Coronary artery (tissue), 2 donors: ENCODE data around the gene DSCAM.

Experiments
- DNase-seq: peaks from one replicate; pipeline ENCODE4 v3.0.0-alpha.2; 2017; ENCODE audit warnings: low spot score
- H3K27ac ChIP-seq, 2 donors: fragments of 200-600 bp; sonication (generic); one replicate each; pipeline ENCODE4 v1.5.1; 2016 to 2019
- H3K4me3 ChIP-seq: fragments of 200-600 bp; sonication (generic); 2 replicates; pipeline ENCODE4 v1.5.1; 2016; ENCODE audit warnings: mild to moderate bottlenecking, moderate library complexity
- CTCF ChIP-seq: fragments of 200-600 bp; sonication (generic); IDR thresholded peaks from one replicate; pipeline ENCODE4 v1.5.1; 2019; ENCODE audit warnings: antibody characterized with exemption

Gene DSCAM

GRCh38 chr21:40013001-40013735, 833.8 kb downstream of the DSCAM start:
- Histone ChIP-seq H3K4me3 (no peak overlapping the region), H3K27ac (no peak overlapping the region)
- no peak for TF ChIP-seq CTCF
- DNase-seq = no peak

GRCh38 chr21:40011371-40011770, 835.6 kb downstream of the DSCAM start:
- Histone ChIP-seq H3K27ac (no peak overlapping the region), H3K4me3 (no peak overlapping the region)
- DNase-seq = no peak
- no peak for TF ChIP-seq CTCF

DNA sequence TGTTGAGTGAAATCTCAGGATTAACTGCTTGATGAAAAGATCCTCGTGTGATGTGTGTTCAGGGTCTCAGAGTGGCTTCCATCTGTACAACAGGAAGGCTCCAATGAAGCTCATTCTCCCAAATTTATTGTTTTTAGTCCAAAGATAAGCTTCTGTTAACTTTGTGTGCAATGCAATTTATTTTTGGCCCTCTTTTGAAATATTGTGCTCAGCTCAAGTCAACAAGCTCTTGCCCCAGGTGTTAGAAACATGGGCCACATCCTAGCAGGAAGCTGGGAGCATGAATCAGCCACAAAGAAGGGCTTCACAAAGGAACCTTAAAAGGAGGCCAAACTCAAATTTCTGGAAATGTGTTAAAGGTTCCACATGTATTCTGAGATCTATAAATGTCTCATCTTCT, 844.0 kb downstream of the DSCAM start:
- DNase-seq = no peak
- Histone ChIP-seq H3K4me3 (no peak overlapping the region), H3K27ac (no peak overlapping the region)
- no peak for TF ChIP-seq CTCF

DNA sequence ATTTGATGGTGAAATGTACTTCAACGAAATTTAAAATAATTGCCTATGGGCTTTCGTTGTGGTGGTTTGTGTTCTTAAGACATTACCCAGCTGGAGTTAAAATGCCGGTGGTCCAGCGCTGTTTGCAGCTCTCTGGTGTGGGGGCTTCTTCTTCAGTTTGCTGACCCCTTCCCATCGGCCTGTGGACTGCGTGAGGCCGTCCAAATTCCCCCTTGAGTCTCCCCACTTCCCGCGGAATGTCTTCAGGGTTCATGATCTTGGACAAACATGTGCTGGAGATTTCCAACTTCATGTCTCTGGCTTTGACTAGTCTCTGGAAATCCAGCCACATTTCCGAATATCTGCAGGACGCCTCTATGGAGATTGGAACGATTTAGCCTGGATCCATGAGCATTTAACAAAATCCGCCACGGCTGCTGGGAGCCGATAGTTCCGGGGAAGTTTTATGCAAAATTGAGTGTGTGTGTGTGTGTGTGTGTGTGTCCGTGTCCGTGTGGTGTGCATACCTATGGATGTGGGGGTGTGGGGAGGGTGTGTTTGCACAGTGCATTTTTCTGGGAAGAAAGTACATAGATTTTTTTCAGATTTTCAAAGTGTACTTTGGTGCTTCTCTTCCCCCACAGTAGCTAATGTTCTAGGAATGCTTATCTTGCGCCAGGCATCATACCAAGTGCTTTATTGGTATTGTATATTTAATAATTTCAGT, 862.5 kb downstream of the DSCAM start:
- DNase-seq = no peak
- Histone ChIP-seq H3K27ac (no peak overlapping the region), H3K4me3 (no peak overlapping the region)
- no peak for TF ChIP-seq CTCF

DNA sequence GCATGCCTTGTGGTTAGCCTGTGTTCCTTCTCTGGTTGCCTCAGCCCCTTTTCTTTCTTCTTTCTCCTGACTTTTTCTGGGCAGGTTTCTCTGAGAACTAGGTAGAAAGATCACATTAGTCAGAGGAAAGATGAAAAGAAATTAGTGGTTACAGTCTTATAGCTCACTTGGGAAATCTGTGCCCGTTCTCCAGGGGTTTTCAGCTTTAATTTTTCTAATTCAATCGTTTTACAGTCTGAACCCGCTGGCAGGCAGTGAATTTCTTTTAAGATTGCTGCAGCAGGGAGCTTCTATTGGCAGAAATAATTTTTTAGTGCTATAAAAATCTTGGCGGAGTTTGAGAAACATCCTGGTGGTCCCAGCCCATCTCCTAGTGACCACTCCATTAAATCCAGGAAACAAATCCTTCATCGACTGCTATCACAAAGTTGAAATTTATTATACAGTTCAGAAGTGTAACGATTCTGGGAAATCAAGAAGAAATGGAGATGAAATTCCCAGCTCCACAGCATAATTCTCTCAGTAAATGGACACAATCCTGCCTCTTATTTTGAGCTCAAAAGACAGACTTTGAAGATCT, 866.6 kb downstream of the DSCAM start:
- no peak overlapping the region for H3K27ac ChIP-seq
- no peak overlapping the region for H3K4me3 ChIP-seq
- no peak for TF ChIP-seq CTCF
- no peak for DNase-seq

GRCh38 chr21:39979321-39979720, 867.6 kb downstream of the DSCAM start:
- no peak for TF ChIP-seq CTCF
- no peak for DNase-seq
- H3K27ac ChIP-seq = no peak overlapping the region
- no peak overlapping the region for H3K4me3 ChIP-seq
